Cerebellar nuclear complex (tissue), 1 donor: Measurements from ENCODE around the gene EPHB4.
"Not testable (repeated sequence)": the region's sequence is repeated elsewhere in the genome, so short reads cannot be mapped to it uniquely, and the experiment has no call there.

Source experiments
- DNase-seq, 2 experiments: peaks; one replicate each; lab custom pipeline; 2025; lab: John Stamatoyannopoulos, UW

The EPHB4 gene

DNA sequence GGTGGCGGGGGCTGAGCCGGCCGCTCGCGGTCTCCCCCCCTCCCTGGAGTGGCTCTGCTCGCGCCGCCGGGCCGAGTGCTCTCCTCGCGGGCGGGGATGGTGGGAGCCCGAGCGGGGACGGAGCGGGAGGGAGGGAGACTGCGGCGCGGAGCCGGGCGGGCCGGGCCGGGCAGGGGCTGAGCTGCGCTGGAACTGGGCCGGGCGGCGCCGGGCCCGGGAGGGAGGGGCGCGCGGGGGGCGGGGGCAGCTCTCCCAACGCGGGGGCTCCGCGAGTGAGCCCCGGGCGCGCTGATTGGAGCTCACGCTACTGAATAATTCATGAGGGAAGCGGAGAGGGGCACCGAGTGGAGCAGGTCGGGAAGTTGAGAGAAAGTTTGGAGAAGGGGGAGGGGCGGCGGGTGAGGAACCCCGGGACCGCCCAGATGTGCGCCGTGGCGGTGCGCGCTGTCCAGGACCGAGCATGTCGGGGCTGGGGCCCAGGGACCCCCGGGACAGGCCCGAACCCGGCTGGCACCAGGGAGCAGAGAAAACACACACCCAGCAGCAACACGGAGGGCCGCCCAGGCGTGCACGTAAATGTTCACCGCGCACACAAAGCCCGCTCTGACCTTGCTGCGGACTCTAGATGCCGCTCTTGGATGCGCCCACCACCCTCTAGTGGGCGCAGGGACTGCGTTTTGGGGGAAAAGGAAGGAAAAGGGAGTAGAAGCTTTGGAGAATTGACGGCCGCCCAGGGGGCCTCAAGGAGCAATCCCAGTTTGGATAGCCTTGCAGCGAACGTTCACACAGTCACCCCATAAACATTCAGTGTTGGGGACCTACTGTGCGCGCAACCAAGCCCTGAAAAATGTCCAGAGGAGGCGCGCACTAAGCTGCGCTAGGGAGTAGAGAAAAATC, at the start of gene EPHB4:
Gene EPHB4, minus strand, starts transcription at position 194 of the 897 bp plus-strand sequence. CDS start 493 bp downstream, outside the sequence.
- no peak for DNase-seq

DNA sequence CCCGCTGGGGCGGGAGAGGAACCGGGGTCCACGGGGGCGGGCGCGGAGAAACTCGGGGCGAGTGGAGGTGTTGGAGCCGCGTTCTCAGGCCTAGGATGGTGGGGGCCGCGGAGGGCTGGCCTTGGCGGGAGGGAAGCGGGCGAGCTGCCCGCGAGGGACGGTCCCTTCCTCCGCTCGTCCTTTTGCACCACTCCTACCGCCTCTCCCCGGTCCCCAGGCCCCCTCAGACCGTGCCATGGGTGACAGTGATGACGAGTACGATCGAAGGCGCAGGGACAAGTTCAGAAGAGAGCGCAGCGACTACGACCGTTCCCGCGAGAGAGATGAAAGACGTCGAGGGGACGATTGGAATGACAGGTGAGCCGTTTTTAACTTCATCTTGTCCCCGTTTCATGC, 48.0 kb upstream of the EPHB4 start:
- no peak for DNase-seq

DNA sequence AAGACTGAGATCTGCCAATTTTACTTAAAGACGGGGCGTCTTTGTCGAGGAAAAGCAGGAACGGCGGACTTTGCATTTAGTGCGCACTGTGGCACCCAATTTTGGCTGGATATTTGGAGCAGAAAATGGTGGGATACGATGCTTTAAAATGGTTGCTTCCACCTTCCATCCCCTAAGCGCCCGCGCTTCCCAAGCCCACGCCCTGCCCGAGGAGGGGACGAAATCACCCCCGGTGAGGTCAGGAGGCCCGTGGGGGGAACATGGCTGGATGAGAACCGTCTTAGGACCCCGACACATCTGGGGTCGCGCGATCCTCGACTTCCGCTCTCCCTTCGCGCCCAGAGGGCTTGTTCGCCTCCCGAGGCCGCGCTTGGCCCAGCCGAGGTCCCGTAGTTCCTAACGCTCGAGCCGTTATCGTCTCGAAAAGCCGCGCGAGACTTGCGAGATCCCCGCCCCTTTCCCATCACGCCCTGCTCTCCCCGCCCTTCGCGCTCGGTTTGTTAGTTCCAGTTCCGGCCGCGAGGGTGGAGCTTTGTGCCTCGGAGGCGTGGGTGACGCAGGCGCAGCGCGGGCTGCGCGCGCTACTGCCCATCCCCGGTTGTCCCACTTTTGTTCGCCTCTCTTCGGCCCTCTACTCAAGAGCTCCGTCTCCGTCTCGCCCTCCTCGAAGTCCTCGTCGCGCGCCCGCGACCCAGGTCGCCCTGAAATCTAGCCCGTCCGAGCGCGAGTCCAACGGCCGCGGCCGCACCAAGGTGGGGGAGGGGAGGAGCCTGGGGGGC, 47.4 kb upstream of the EPHB4 start, which contains the start of gene SRRT:
Gene SRRT, plus strand, starts transcription at position 527 of the 779 bp plus-strand sequence. CDS start 488 bp downstream, outside the sequence.
- peak; percentile 82 to 92 for DNase-seq

DNA sequence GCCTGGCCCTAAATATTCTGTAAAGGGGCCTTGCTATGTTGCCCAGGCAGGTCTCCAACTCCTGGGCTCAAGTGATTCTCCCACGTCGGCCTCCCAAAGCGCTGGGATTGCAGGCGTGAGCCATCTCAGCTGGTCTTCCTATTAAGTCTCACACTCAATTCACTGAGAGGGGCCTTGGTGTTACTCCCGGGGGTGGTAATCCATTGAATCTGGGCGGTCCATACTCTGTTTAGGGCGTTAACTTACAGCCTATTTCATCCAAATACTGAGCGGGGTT, 46.9 kb upstream of the EPHB4 start:
- no peak for DNase-seq

DNA sequence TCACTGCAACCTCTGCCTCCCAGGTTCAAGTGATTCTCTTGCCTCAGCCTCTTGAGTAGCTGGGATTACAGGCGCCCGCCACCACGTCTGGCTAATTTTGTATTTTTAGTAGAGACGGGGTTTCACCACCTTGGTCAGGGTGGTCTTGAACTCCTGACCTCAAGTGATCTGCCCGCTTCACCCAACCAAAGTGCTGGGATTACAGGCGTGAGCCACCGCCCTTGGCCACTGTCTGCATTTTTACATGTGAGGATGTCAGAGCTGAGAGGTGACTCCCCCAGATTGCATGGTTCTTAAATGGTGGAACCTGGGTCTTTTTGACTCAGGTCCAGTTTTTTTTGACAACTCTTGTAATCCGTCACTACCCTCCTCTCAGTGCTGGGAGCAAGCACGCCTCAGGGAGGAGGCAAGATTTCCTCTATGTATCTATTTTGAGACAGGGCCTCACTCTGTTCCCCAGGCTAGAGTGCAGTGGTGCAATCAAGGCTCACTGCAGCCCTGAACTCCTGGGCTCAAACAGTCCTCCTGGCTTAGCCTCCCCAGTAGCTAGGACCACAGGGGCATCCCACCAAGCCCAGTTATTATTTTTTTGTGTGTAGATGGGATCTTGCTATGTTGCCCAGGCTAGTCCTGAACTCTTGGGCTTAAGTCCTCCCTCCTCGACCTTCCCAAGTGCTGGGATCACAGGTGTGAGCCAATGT, 46.4 kb upstream of the EPHB4 start:
- no peak for DNase-seq

DNA sequence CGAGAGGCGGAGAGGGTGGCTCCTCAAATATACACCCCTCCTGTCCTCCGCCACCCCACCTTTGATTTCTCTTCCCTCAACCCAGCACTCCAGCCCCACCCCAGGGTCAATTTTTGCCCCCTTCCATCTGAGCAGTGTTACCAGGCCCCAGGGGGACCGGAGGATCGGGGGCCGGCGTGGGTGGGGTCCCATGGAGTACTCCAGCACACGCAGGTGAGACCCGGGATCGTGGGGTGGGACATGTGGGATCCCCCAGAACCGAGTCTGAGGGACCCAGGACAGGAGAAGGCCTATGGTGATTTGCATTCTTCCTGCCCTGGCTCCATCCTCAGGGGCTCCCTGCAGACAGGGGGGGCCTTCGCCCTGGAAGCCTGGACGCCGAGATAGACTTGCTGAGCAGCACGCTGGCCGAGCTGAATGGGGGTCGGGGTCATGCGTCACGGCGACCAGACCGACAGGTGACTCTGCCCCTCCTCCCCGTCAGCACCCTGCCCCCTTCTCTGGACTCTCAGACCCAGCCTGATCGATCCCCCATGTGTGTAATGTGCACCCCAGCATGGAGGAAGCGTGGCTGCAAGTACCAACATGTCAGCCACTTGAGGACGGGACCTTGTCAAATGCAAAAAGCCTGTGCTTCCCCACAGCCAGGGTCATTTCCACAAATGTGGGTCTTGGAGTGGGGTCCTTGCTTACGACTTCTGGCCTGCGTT, 40.6 kb upstream of the EPHB4 start:
- DNase-seq: no peak

DNA sequence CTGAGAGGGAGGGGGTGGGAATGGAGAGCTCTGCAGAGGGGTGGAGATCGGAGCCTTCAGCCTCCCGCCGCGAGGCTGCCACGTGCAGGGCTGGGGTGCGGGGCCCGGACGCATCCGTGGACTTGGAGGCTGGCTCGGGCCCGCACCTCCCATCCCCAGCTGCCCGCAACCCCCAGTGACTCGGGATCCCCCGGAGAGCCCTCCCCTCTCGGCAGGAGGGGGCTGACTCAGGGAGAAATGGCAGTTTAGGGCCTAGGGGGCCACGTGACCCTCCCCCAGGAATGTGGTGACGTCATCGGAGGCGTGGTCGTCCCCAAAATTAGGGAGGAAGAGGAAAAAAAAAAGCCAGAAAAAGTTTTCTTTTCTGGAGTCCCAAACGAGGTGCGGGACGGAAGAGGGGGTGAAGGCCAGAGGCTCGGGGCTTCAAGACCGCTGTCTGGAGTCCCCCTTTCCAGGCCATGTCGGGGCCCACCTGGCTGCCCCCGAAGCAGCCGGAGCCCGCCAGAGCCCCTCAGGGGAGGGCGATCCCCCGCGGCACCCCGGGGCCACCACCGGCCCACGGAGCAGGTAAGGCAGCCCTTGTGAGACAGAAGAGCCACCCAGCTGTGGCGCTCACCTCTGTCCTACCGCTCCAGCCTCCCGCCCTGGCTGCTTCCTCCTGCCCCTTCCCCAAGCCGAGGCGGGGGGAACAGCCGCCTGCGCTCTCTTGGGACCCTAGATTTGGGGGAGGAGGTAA, 39.9 kb upstream of the EPHB4 start, which contains the start of gene TRIP6:
Gene TRIP6, plus strand, starts transcription at position 348 of the 736 bp plus-strand sequence. Its CDS starts 111 bp downstream, at position 459.
- no peak for DNase-seq

DNA sequence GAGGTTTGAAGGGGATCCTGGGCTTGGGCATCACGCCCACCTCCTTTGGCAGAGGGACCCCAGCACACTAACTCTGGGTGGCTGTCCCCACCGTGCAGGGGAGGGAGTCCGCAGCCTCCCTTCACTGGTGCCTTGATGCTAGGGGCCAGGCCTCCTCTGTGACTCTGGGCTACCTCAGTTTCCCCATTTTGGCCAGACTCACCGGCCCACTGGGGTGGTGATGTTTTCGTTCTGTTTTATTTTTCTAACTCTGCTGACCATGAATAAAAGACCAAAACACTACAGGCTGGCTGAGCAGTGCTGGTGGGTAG, 39.4 kb upstream of the EPHB4 start:
- DNase-seq: no peak

DNA sequence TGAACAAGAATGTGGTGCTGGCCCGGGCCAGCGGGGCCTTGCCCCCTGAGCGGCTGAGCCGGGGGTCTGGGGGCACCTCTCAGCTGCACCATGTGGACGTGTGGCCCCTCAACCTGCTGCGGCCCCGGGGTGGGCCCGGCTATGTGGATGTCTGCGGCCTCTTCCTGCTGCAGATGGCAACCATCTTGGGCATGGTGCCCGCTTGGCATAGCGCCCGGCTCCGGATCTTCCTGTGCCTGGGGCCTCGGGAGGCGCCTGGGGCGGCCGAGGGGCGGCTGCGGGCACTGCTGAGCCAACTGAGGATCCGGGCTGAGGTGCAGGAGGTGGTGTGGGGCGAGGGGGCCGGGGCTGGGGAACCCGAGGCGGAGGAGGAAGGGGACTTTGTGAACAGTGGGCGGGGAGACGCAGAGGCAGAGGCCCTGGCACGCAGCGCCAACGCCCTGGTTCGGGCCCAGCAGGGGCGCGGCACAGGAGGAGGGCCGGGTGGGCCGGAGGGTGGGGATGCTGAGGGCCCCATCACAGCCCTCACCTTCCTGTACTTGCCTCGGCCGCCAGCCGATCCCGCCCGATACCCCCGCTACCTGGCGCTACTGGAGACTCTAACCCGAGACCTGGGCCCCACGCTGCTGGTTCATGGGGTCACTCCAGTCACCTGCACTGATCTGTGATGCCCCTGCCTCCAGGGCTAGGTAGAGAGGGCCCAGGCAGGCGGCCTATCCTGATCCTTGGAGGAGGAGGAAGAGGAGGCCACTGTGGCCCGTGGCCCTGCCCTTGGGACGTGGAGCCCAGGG, 38.8 kb upstream of the EPHB4 start:
- DNase-seq: peak in 1 of 2 experiments; percentile 41

DNA sequence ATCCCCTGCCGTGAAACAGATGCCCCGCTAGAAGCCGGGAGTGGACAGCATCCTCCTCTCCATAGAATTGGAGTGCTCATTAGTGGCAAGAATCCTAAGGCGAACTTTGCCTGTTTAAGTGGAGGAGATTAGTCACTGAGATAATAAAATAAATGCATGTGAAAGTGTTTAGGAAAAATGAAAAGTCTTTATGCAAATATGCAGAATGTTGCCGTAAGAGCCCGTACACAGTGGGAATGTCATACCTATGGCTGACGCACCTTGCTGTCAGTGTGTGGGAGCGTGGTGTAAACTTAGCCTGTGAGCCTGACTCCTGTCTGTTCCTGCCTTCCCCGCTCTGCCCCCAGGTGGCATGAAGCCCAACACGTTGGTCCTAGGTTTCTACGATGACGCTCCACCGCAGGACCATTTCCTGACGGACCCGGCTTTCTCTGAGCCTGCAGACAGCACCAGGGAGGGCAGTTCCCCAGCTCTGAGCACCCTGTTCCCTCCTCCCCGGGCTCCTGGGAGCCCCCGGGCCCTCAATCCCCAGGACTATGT, 38.1 kb upstream of the EPHB4 start:
- DNase-seq: peak in 1 of 2 experiments; percentile 26

DNA sequence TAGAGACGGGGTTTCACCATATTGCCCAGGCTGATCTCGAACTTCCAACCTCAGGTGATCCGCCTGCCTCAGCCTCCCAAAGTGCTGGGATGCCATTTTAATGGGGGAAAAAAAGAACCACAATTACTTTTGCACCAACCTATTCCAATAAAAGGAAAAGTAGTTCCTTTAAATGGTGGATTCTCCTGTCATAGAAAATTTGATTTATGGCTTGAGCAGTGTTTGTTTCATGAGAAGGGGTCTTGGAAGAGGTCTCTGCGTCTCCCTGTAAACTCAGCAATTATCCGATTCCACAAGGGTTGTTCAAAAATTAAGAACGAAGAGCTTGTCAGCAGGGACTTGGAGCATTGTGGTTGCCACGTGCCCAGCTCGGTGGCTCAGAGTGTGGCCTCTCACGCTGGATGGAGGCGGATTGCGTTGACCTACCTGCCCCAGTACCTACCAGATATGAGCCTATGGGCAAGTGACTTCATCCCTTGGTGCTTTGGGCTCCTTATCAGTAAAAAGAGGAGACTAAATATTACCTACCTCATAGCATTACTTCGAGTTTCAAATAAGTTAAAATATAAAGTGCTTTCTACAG, 37.0 kb upstream of the EPHB4 start:
- no peak for DNase-seq

DNA sequence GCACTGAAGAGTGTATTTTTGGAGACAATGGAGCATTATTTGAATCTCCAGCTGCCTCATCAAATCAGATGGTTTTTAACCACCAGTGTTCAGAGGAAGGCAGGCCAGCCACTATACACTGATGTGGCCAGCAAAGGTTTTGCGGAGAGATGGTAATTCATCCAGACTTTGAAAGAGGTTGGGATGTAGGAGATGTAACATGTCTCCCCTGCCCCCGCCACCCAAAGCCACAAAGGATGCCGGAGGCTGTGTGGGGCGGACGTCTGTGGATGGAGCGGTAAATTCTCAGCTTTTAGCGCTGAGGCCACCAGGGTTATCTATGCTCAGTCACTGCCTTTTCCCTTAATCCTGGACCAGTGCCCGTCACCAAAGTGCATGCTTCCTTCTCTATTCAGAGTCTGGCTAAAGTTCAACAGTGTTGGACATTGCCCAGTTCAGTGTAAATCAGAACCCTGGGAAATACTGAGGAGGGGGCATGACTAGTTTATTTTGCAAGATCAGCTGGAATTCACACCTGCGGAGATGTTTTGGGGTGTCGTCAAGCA, 36.2 kb upstream of the EPHB4 start:
- DNase-seq: no peak

DNA sequence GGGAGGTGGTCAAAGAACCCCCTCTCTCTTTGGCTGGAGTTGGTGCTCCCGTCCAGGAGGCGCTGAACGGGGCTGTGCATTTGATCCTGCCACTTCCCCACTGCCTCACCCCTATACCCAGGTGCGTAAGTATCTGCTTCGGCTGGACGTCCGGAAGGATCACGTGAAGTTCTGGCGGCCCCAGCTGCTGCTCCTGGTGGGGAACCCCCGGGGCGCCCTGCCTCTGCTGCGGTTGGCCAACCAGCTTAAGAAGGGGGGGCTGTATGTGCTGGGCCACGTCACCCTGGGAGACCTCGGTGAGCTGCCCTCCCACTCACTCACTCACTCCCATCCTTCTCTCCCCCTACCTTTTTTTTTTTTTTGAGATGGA, 34.3 kb upstream of the EPHB4 start:
- DNase-seq: no peak

DNA sequence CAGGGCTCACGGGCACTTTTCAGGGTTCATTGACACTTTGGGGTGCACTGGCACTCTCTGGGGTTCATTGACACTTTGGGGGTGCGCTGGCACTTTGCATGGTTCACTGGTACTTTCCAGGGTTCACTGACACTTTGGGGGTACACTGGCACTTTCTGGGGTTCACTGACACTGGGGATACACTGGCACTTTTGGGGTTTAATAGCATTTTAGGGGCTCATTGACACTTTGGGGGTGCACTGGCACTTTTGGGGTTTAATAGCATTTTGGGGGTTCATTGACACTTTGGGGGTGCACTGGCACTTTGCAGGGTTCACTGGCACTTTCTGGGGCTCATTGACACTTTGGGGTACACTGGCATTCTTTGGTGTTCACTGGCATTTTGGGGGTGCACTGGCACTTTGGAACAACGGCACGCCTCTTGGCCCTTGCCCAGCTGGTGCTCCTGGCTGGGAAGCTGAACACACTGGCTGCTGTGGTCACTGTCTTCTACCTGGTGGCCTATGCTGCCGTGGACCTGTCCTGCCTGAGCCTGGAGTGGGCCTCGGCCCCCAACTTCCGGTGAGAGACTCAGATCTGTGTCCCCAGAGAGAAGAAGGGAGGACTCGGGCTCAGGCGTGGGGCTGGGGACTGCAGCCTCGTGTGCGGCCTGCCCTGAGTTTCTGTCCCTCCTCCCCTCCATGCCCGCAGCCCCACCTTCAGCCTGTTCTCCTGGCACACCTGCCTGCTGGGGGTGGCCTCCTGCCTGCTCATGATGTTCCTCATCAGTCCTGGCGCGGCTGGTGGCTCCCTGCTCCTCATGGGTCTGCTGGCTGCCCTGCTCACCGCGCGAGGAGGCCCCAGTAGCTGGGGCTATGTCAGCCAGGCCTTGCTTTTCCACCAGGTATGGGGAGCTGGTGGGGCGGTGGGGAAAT, 33.6 kb upstream of the EPHB4 start:
- DNase-seq: no peak

DNA sequence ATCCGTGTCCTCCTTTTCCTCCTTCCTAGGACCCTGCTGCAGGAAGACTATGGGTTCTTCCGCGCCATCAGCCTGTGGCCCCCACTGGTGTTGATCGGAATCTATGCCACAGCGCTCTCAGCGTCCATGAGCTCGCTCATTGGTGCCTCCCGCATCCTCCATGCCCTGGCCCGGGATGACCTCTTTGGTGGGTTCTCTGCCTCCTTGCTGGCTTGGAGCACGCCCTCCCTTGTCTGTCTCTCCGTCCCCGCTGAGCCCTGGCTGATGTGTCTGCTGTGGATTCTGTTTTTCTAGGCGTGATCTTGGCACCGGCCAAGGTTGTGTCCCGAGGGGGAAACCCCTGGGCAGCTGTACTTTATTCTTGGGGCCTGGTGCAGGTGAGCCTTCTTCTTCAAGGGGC, 32.5 kb upstream of the EPHB4 start:
- no peak for DNase-seq

DNA sequence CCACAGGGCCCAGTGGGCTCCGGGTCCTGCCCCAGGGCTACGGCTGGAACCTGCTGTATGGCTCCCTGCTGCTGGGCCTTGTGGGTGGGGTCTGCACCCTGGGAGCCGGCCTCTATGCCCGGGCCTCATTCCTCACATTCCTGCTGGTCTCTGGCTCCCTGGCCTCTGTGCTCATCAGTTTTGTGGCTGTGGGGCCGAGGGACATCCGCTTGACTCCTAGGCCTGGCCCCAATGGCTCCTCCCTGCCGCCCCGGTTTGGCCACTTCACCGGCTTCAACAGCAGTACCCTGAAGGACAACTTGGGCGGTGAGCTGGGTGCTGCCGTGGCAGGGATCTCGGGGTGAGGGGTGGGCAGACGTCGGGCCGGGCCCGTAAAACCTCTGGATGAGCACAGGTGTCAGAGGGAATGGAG, 29.6 kb upstream of the EPHB4 start:
- DNase-seq: no peak

DNA sequence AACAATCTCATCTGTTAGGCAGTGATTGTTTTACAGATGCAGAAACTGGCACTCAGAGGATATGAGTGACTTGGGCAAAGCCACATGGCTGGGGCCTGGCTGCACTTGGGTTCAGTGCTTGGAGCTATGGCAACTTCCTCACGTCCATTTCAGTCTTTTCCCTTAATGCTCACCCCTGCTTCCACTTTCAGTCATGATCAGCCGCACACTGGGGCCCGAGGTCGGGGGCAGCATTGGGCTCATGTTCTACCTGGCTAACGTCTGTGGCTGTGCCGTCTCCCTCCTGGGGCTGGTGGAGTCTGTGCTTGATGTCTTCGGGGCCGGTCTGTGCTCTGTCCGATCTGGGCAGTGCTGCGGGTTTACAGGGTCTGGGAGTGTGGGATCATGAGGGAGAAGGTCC, 28.2 kb upstream of the EPHB4 start:
- no peak for DNase-seq

DNA sequence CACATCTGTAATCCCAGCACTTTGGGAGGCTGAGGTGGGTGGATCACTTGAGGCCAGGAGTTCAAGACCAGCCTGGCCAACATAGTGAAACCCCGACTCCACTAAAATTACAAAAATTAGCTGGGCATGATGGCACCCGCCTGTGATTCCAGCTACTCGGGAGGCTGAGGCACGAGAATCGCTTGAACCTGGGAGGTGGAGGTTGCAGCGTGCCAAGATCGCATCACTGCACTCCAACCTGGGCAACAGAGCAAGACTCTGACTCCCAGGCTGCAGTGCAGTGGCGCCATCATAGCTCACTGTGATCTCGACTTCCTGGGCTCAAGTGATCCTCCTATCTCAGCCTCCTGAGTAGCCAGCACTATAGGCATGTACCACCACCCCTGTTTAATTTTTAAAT, 27.6 kb upstream of the EPHB4 start:
- DNase-seq: not testable (repeated sequence)
